AG04450 (cell line): ENCODE measurements around the gene TUSC2. TPM values are rescaled to one million over a fixed set of nuclear protein-coding genes. Genes with fewer than 3 reads are reported as not detected.

ENCODE experiments used
- CTCF ChIA-PET: fragments of 300-600, 350-600 bp; formaldehyde crosslinking; extraction: SDS; loops from one replicate; lab custom pipeline; 2022; ENCODE audit warnings: antibody characterized with exemption, inconsistent platforms; lab: Charles Lee
- POLR2A ChIA-PET: fragments of 350-600 bp; formaldehyde crosslinking; extraction: SDS; loops from one replicate; lab custom pipeline; 2021; ENCODE audit warnings: antibody characterized with exemption, inconsistent platforms; lab: Yijun Ruan, JAX
- DNase-seq: peaks from one replicate; pipeline ENCODE4 v3.0.0-alpha.2; 2011; ENCODE audit warnings: low read depth, low spot score
- H3K27ac ChIP-seq: one replicate; pipeline ENCODE4 v1.5.1; 2012; ENCODE audit warnings: low read depth, low read length, control low read depth
- H3K27me3 ChIP-seq: one replicate; pipeline ENCODE4 v1.6.0; 2012; ENCODE audit warnings: low read length; ENCODE audit not compliant: control insufficient read depth, insufficient read depth
- H3K4me3 ChIP-seq: 2 replicates; pipeline ENCODE4 v1.5.1; 2011; ENCODE audit warnings: mild to moderate bottlenecking, low read depth, low read length, control low read depth
- H3K9me3 ChIP-seq: 2 replicates; pipeline ENCODE4 v1.5.1; 2012; ENCODE audit warnings: low read length; ENCODE audit not compliant: control insufficient read depth, insufficient read depth
- polyA plus RNA-seq: library from polyadenylated mRNA; depleted of rRNA; stranded (reverse); fragments of >200 nt; gene quantifications from 2 replicates; pipeline ENCODE4 v1.2.3, GENCODE V29; 2011
- TF ChIP-seq, protein P1 (sequence below): IDR thresholded peaks from 2 replicates; pipeline ENCODE4 v1.5.1; 2011; ENCODE audit warnings: low read depth, low read length, control low read depth, inconsistent platforms

The TUSC2 gene
- polyA plus RNA-seq, 1 experiment: 25.3 TPM

DNA sequence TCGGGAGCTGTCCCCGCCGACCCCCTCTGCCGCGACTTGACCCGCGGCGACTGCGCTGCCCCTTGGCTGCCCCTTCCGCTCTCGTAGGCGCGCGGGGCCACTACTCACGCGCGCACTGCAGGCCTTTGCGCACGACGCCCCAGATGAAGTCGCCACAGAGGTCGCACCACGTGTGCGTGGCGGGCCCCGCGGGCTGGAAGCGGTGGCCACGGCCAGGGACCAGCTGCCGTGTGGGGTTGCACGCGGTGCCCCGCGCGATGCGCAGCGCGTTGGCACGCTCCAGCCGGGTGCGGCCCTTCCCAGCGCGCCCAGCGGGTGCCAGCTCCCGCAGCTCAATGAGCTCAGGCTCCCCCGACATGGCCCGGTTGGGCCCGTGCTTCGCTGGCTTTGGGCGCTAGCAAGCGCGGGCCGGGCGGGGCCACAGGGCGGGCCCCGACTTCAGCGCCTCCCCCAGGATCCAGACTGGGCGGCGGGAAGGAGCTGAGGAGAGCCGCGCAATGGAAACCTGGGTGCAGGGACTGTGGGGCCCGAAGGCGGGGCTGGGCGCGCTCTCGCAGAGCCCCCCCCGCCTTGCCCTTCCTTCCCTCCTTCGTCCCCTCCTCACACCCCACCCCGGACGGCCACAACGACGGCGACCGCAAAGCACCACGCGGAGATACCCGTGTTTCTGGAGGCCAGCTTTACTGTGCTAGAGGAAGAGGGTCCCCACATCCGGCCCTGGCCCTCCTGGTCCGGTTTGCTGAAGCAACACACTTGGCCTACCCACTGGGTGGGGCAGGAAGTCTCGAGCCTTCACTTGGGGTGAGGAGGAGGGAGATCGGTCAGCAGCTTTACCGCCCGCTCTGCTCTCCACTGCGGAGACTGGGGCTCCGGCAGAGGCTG is 12.7 kb upstream of the TUSC2 start, which contains the start of gene RASSF1:
TSS of gene RASSF1 (minus strand) at position 389 of the 882 bp plus-strand sequence. CDS start at position 358, 31 bp downstream.
- TF ChIP-seq, protein P1, sequence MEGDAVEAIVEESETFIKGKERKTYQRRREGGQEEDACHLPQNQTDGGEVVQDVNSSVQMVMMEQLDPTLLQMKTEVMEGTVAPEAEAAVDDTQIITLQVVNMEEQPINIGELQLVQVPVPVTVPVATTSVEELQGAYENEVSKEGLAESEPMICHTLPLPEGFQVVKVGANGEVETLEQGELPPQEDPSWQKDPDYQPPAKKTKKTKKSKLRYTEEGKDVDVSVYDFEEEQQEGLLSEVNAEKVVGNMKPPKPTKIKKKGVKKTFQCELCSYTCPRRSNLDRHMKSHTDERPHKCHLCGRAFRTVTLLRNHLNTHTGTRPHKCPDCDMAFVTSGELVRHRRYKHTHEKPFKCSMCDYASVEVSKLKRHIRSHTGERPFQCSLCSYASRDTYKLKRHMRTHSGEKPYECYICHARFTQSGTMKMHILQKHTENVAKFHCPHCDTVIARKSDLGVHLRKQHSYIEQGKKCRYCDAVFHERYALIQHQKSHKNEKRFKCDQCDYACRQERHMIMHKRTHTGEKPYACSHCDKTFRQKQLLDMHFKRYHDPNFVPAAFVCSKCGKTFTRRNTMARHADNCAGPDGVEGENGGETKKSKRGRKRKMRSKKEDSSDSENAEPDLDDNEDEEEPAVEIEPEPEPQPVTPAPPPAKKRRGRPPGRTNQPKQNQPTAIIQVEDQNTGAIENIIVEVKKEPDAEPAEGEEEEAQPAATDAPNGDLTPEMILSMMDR: no peak
- ChIA-PET CTCF (interaction anchor here (1.1 kb wide), 1 partner anchor 16 kb away, joined by 4 read pairs; no protein-coding TSS in a partner anchor), POLR2A (interaction anchor here (0.6 to 1.0 kb wide), 4 partner anchors 10 to 82 kb away, joined by 3 to 9 read pairs (median 5); partner anchors contain the start of genes CYB561D2 and NPRL2)
- H3K27me3 ChIP-seq: no peaks in the 10 kb centered on the region
- no peak for DNase-seq
- H3K4me3 ChIP-seq: peak within 1 kb of the TSS; percentile 58
- no peaks in the 10 kb centered on the region; the same call in 1 of the 2 replicates for H3K9me3 ChIP-seq
- peak within 1 kb of the TSS; percentile 65 for H3K27ac ChIP-seq

DNA sequence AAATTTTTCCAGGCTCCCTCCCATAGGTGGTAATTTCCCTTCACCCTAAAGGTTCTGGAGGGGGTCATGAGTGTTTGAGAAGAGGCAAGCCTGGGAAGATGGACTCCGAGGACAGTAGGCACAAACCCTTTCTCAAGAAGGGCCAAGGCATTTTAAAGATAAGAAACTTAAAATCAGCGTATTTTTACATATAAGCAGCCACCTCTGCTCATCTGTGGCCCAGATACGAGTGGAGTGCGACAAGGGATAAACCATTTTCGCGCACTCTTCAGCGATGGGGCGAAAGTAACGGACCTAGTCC is 12.1 kb upstream of the TUSC2 start:
- no peak for DNase-seq
- Histone ChIP-seq H3K9me3 (no peaks in the 10 kb centered on the region; the same call in 1 of the 2 replicates), H3K27me3 (no peaks in the 10 kb centered on the region), H3K27ac (peak overlapping the region; percentile 65), H3K4me3 (peak overlapping the region; percentile 58)
- CTCF ChIA-PET: interaction anchor here (1.1 kb wide), 1 partner anchor 16 kb away, joined by 4 read pairs; no protein-coding TSS in a partner anchor
- POLR2A ChIA-PET: interaction anchor here (0.7 to 1.0 kb wide), 3 partner anchors 9 to 19 kb away, joined by 3 to 9 read pairs (median 5); partner anchors contain the start of genes CYB561D2 and NPRL2
- TF ChIP-seq, protein P1: no peak

DNA sequence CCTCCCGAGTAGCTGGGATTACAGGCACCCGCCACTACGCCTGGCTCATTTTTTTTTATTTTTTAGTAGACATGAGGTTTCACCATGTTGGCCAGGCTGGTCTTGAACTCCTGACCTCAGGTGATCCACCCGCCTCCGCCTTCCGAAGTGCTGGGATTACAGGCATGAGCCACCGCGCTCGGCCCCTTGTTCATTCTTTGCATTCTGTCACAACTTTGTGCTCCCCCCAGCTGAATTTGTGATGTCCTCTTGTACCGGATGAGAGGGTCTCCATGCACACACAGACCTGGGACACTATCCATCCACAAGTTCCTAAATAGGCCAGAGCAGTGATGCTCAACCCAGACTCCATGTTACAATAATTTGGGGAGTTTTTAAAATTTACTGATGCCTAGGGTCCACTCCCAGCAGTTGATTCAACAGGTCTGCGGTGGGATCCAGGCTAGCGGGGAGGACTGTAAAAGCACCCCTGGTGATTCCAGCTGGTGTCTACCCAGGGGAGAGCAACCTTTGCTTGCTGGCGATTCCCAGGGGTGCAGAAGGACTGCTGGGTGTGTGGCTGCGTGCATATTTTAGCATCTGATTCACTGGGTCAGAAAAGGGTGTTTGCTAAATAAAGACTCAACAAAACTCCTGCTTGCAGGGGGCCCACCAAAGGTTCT is 11.6 kb upstream of the TUSC2 start:
- TF ChIP-seq, protein P1: no peak

DNA sequence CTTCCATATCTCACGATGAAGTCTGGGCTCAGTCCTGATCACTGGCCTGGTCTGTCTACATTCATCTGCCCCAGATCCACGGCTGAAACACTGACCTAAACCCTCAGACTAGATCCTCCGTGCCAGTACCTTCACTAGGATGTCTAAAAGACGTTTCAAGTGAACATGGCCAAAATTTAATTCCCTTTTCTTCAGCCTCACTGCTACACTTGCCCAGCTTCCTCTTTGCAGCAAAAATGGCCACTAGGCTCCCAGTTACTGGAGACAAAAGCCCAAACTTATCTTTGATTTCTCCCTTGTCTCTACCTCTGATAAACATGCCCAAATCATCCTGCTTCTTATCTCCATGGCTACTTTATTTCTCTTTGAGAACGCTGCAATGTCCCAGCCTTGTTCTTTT is 10.9 kb upstream of the TUSC2 start:
- H3K27ac ChIP-seq: no peak overlapping the region
- no peak for DNase-seq
- H3K27me3 ChIP-seq: no peaks in the 10 kb centered on the region
- peak overlapping the region; percentile 10; the same call in 1 of the 2 replicates for H3K4me3 ChIP-seq
- no peaks in the 10 kb centered on the region; the same call in 1 of the 2 replicates for H3K9me3 ChIP-seq
- ChIA-PET CTCF (no interaction called here), POLR2A (interaction anchor here (0.6 kb wide), 1 partner anchor 23 kb away, joined by 3 read pairs; no protein-coding TSS in a partner anchor)
- TF ChIP-seq, protein P1: no peak

More for the DNA sequence above, 11.6 kb upstream of the TUSC2 start:
- Histone ChIP-seq H3K9me3 (no peaks in the 10 kb centered on the region; the same call in 1 of the 2 replicates), H3K27ac (peak overlapping the region; percentile 65), H3K4me3 (peak overlapping the region; percentile 58), H3K27me3 (no peaks in the 10 kb centered on the region)
- CTCF ChIA-PET: no interaction called here
- POLR2A ChIA-PET: interaction anchor here (0.6 to 0.7 kb wide), 2 partner anchors 10 to 22 kb away, joined by 3 read pairs; no protein-coding TSS in a partner anchor
- no peak for DNase-seq
